ENCODE measurements around the gene FAM83B. TPM values are rescaled to one million over a fixed set of nuclear protein-coding genes. Genes with fewer than 3 reads are reported as not detected.

Gene FAM83B
- total RNA-seq, 1 donor from 2014 or later, result 47.7 TPM

GRCh38 chr6:54980511-54981275 is 134.1 kb downstream of the FAM83B start:
- DNase-seq, result no peak

GRCh38 chr6:54981276-54981609 is 134.7 kb downstream of the FAM83B start:
- no peak for DNase-seq

GRCh38 chr6:54981647-54982046 is 135.1 kb downstream of the FAM83B start:
- no peak for DNase-seq

- DNase-seq, result no peak
Observed at GRCh38 chr6:54987633-54988290, 141.2 kb downstream of the FAM83B start.

- no peak for DNase-seq
Observed at GRCh38 chr6:54988576-54988975, 142.0 kb downstream of the FAM83B start.

- no peak for DNase-seq
Observed at GRCh38 chr6:54990001-54990400, 143.4 kb downstream of the FAM83B start.

Data from skin of body (tissue), 2 donors.